Measurements from ENCODE around the gene SIM1.

SIM1 gene

GRCh38 chr6:100469101-100469859 is 4.6 kb upstream of the SIM1 start:
- DNase-seq: no peak

- DNase-seq: no peak
Measured at GRCh38 chr6:100468016-100468622, 3.4 kb upstream of the SIM1 start.

GRCh38 chr6:100467129-100468015 is 2.7 kb upstream of the SIM1 start:
- DNase-seq: no peak

- DNase-seq: peak; percentile 47 to 72
Measured at GRCh38 chr6:100466410-100467128, 1.8 kb upstream of the SIM1 start.

GRCh38 chr6:100465701-100466409 is 1.1 kb upstream of the SIM1 start:
- DNase-seq: no peak

GRCh38 chr6:100464162-100464851 is 414 bp downstream of the SIM1 start:
- no peak for DNase-seq

- no peak for DNase-seq
Measured at GRCh38 chr6:100463630-100464161, 1.0 kb downstream of the SIM1 start.

GRCh38 chr6:100462706-100463629 is 1.8 kb downstream of the SIM1 start:
- DNase-seq: peak; percentile 13 to 26

- DNase-seq: no peak
Measured at GRCh38 chr6:100461917-100462705, 2.6 kb downstream of the SIM1 start.

GRCh38 chr6:100461278-100461916 is 3.3 kb downstream of the SIM1 start:
- DNase-seq: peak; percentile 62 to 89

- DNase-seq: peak; percentile 30 to 32
Measured at GRCh38 chr6:100460650-100461204, 4.0 kb downstream of the SIM1 start.

GRCh38 chr6:100459592-100460184 is 5.0 kb downstream of the SIM1 start:
- DNase-seq: no peak

GRCh38 chr6:100458841-100459591 is 5.7 kb downstream of the SIM1 start:
- DNase-seq: no peak

- DNase-seq: no peak
Measured at GRCh38 chr6:100457311-100457990, 7.3 kb downstream of the SIM1 start.

- DNase-seq: no peak
Measured at GRCh38 chr6:100456908-100457235, 7.8 kb downstream of the SIM1 start.

- DNase-seq: no peak
Measured at GRCh38 chr6:100456141-100456907, 8.4 kb downstream of the SIM1 start.

All from SHP77 (cell line).